ENCODE data around the gene DNAJC10.
"Not testable (repeated sequence)": the region's sequence is repeated elsewhere in the genome, so short reads cannot be mapped to it uniquely, and the experiment has no call there.

DNAJC10 gene

DNA sequence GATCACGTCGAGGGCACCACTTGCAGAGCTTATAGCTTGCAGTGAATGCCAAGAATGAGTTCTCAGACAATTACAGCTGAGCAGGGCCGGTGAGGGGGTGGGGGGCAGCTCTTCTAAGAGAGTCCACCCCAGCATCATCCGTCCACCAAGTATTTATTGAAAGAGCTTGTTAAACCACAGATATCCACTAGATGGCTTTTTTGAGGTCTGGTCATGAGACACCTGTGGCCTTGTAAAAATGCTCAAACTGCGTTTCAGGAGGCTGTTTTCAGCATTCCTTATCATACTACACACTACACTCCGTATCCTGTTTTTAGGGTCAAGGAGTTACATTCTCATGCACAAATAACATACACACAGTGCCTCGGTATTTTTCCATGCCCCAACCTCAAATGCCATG lies 51.5 kb downstream of the DNAJC10 start:
- peaks cover 2 to 13% of the 10 kb centered on the region in 2 donors for H3K9me3 ChIP-seq (replicated peaks in 1 of 2; ENCODE audit: control insufficient read depth in 2 of 2, insufficient read depth in 1 of 2, low read depth in 1 of 2, low read length in 2 of 2)
- no peaks in the 10 kb centered on the region for H3K79me1 ChIP-seq (ENCODE audit: low read depth, low read length)
- no peak overlapping the region for H3K4me3 ChIP-seq (ENCODE audit: low read length in 2 of 2)
- H3K27me3 ChIP-seq (ENCODE audit: control insufficient read depth in 3 of 3, insufficient read depth in 3 of 3, low read depth in 1 of 3, low read length in 3 of 3): no peaks in the 10 kb centered on the region
- H3K4me2 ChIP-seq (ENCODE audit: insufficient read depth, low read length, poor library complexity, severe bottlenecking): no peak overlapping the region
- no peak overlapping the region for H3K14ac ChIP-seq (ENCODE audit: low read length)
- no peak overlapping the region for H3K4ac ChIP-seq (ENCODE audit: low read length)
- no peak overlapping the region for H4K8ac ChIP-seq (ENCODE audit: low read depth, low read length)
- H3K23ac ChIP-seq (ENCODE audit: low read depth, low read length, poor library complexity): no peak overlapping the region
- no peak overlapping the region for H4K91ac ChIP-seq (ENCODE audit: low read depth, low read length, poor library complexity)
- H3K27ac ChIP-seq (replicated peaks; ENCODE audit: low read length): no peak overlapping the region
- peaks cover 0 to 1% of the 10 kb centered on the region in 2 donors for H3K4me1 ChIP-seq (ENCODE audit: control insufficient read depth in 2 of 2, insufficient read depth in 1 of 2, low read depth in 1 of 2, low read length in 2 of 2)
- H2AK5ac ChIP-seq (ENCODE audit: low read depth, low read length): no peak overlapping the region
- H2BK5ac ChIP-seq (ENCODE audit: low read length): no peak overlapping the region
- DNase-seq (ENCODE audit: low spot score): no peak
- peaks cover 6 to 63% of the 10 kb centered on the region in 2 donors for H3K36me3 ChIP-seq (replicated peaks in 1 of 2; ENCODE audit: control insufficient read depth in 2 of 2, insufficient read depth in 2 of 2, low read length in 2 of 2)
- no peak overlapping the region for H2AFZ ChIP-seq (ENCODE audit: low read length)
- H3K9ac ChIP-seq (ENCODE audit: low read depth, low read length, poor library complexity): no peak overlapping the region
- no peak overlapping the region for H2BK15ac ChIP-seq (ENCODE audit: low read length)
- no CpG with 5 or more reads among the region's 7 CpGs for WGBS, 2 donors (ENCODE audit: extremely low coverage in 2 of 2, insufficient read length in 2 of 2, insufficient replicate concordance in 1 of 2)
- H3K18ac ChIP-seq (ENCODE audit: low read length): no peak overlapping the region
- no peak overlapping the region for H2BK12ac ChIP-seq (ENCODE audit: low read length)
- no peak overlapping the region for H2BK120ac ChIP-seq (ENCODE audit: low read depth, low read length)

DNA sequence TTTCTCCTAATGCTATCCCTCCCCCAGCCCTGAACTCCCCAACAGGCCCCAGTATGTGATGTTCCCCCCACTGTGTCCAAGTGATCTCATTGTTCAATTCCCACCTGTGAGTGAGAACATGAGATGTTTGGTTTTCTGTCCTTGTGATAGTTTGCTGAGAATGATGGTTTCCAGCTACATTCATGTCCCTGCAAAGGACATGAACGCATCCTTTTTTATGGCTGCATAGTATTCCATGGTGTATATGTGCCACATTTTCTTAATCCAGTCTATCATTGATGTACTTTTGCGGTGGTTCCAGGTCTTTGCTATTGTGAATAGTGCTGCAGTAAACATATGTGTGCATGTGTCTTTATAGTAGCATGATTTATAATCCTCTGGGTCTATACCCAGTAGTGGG lies 52.9 kb downstream of the DNAJC10 start:
- H3K23ac ChIP-seq (ENCODE audit: low read depth, low read length, poor library complexity); DNase-seq (ENCODE audit: low spot score); H3K4me2 ChIP-seq (ENCODE audit: insufficient read depth, low read length, poor library complexity, severe bottlenecking); H3K27me3 ChIP-seq (ENCODE audit: control insufficient read depth in 3 of 3, insufficient read depth in 3 of 3, low read depth in 1 of 3, low read length in 3 of 3); H2BK12ac ChIP-seq (ENCODE audit: low read length); H2BK5ac ChIP-seq (ENCODE audit: low read length); H3K9ac ChIP-seq (ENCODE audit: low read depth, low read length, poor library complexity); H3K27ac ChIP-seq (replicated peaks; ENCODE audit: low read length); H3K4me1 ChIP-seq (ENCODE audit: control insufficient read depth in 2 of 2, insufficient read depth in 1 of 2, low read depth in 1 of 2, low read length in 2 of 2); H3K4ac ChIP-seq (ENCODE audit: low read length); H4K8ac ChIP-seq (ENCODE audit: low read depth, low read length); H2AFZ ChIP-seq (ENCODE audit: low read length); H3K14ac ChIP-seq (ENCODE audit: low read length); H2BK120ac ChIP-seq (ENCODE audit: low read depth, low read length); H2BK15ac ChIP-seq (ENCODE audit: low read length); H3K4me3 ChIP-seq (ENCODE audit: low read length in 2 of 2); H3K18ac ChIP-seq (ENCODE audit: low read length); H3K79me1 ChIP-seq (ENCODE audit: low read depth, low read length); H2AK5ac ChIP-seq (ENCODE audit: low read depth, low read length); H4K91ac ChIP-seq (ENCODE audit: low read depth, low read length, poor library complexity): not testable (repeated sequence)
- no CpG with 5 or more reads among the region's 2 CpGs for WGBS, 2 donors (ENCODE audit: extremely low coverage in 2 of 2, insufficient read length in 2 of 2, insufficient replicate concordance in 1 of 2)
- Histone ChIP-seq H3K9me3 (replicated peaks in 1 of 2; ENCODE audit: control insufficient read depth in 2 of 2, insufficient read depth in 1 of 2, low read depth in 1 of 2, low read length in 2 of 2) (peaks cover 2 to 13% of the 10 kb centered on the region in 2 donors), H3K36me3 (replicated peaks in 1 of 2; ENCODE audit: control insufficient read depth in 2 of 2, insufficient read depth in 2 of 2, low read length in 2 of 2) (peaks cover 6 to 50% of the 10 kb centered on the region in 2 donors)

DNA sequence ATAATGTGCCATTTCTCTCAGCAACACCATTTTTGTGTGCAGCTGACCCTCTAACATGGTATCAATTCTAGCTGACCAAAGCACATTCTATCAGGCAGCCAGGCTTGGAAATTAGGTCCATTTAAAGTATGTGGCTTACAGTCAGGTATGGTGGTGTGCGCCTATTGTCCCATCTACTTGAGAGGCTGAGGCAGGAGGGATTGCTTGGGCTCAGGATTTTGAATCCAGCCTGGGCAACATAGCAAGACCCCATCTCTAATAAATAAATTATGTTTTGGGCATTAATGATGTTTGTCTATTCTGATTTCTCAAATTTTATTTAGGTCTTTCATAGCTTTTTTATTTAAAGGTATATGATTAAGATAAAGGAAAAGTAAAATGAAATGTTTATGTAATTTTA lies 63.3 kb downstream of the DNAJC10 start:
- Histone ChIP-seq H3K79me1 (ENCODE audit: low read depth, low read length) (no peaks in the 10 kb centered on the region), H3K4ac (ENCODE audit: low read length) (no peak overlapping the region), H3K36me3 (replicated peaks in 1 of 2; ENCODE audit: control insufficient read depth in 2 of 2, insufficient read depth in 2 of 2, low read length in 2 of 2) (peaks cover 9 to 63% of the 10 kb centered on the region in 2 donors), H2BK120ac (ENCODE audit: low read depth, low read length) (no peak overlapping the region), H3K14ac (ENCODE audit: low read length) (no peak overlapping the region), H3K27ac (replicated peaks; ENCODE audit: low read length) (no peak overlapping the region), H2AFZ (ENCODE audit: low read length) (no peak overlapping the region), H3K18ac (ENCODE audit: low read length) (no peak overlapping the region), H3K9ac (ENCODE audit: low read depth, low read length, poor library complexity) (no peak overlapping the region), H3K27me3 (ENCODE audit: control insufficient read depth in 3 of 3, insufficient read depth in 3 of 3, low read depth in 1 of 3, low read length in 3 of 3) (no peaks in the 10 kb centered on the region), H3K23ac (ENCODE audit: low read depth, low read length, poor library complexity) (no peak overlapping the region), H4K91ac (ENCODE audit: low read depth, low read length, poor library complexity) (no peak overlapping the region), H2BK5ac (ENCODE audit: low read length) (no peak overlapping the region), H2BK12ac (ENCODE audit: low read length) (no peak overlapping the region), H3K4me1 (ENCODE audit: control insufficient read depth in 2 of 2, insufficient read depth in 1 of 2, low read depth in 1 of 2, low read length in 2 of 2) (no peaks in the 10 kb centered on the region), H3K4me3 (ENCODE audit: low read length in 2 of 2) (no peak overlapping the region), H3K4me2 (ENCODE audit: insufficient read depth, low read length, poor library complexity, severe bottlenecking) (no peak overlapping the region), H3K9me3 (replicated peaks in 1 of 2; ENCODE audit: control insufficient read depth in 2 of 2, insufficient read depth in 1 of 2, low read depth in 1 of 2, low read length in 2 of 2) (peaks cover 2% of the 10 kb centered on the region in 2 donors), H2BK15ac (ENCODE audit: low read length) (no peak overlapping the region), H4K8ac (ENCODE audit: low read depth, low read length) (no peak overlapping the region), H2AK5ac (ENCODE audit: low read depth, low read length) (no peak overlapping the region)
- WGBS, 2 donors (ENCODE audit: extremely low coverage in 2 of 2, insufficient read length in 2 of 2, insufficient replicate concordance in 1 of 2): no CpG with 5 or more reads among the region's 1 CpG
- DNase-seq (ENCODE audit: low spot score): no peak

DNA sequence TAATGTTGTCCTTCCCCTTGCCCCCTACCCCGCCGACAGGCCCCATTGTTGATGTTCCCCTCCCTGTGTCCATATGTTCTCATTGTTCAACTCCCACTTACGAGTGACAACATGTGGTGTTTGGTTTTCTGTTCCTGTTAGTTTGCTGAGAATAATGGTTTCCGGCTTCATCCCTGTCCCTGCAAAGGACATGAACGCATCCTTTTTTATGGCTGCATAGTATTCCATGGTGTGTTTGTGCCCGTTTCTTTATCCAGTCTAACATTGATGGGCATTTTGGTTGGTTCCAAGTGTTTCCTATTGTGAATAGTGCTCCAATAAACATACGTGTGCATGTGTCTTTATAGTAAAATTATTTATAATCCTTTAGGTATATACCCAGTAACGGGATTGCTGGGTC lies 65.0 kb downstream of the DNAJC10 start:
- not testable (repeated sequence) for H2AFZ ChIP-seq (ENCODE audit: low read length); H2BK120ac ChIP-seq (ENCODE audit: low read depth, low read length); H3K27ac ChIP-seq (replicated peaks; ENCODE audit: low read length); H3K18ac ChIP-seq (ENCODE audit: low read length); H3K14ac ChIP-seq (ENCODE audit: low read length); DNase-seq (ENCODE audit: low spot score); H3K4ac ChIP-seq (ENCODE audit: low read length); H3K23ac ChIP-seq (ENCODE audit: low read depth, low read length, poor library complexity); H3K4me3 ChIP-seq (ENCODE audit: low read length in 2 of 2); H4K91ac ChIP-seq (ENCODE audit: low read depth, low read length, poor library complexity); H3K79me1 ChIP-seq (ENCODE audit: low read depth, low read length); H3K9ac ChIP-seq (ENCODE audit: low read depth, low read length, poor library complexity); H2BK5ac ChIP-seq (ENCODE audit: low read length); H2BK15ac ChIP-seq (ENCODE audit: low read length); H3K4me2 ChIP-seq (ENCODE audit: insufficient read depth, low read length, poor library complexity, severe bottlenecking); H4K8ac ChIP-seq (ENCODE audit: low read depth, low read length); H3K4me1 ChIP-seq (ENCODE audit: control insufficient read depth in 2 of 2, insufficient read depth in 1 of 2, low read depth in 1 of 2, low read length in 2 of 2); H2AK5ac ChIP-seq (ENCODE audit: low read depth, low read length); H2BK12ac ChIP-seq (ENCODE audit: low read length); H3K27me3 ChIP-seq (ENCODE audit: control insufficient read depth in 3 of 3, insufficient read depth in 3 of 3, low read depth in 1 of 3, low read length in 3 of 3); H3K9me3 ChIP-seq (replicated peaks in 1 of 2; ENCODE audit: control insufficient read depth in 2 of 2, insufficient read depth in 1 of 2, low read depth in 1 of 2, low read length in 2 of 2)
- H3K36me3 ChIP-seq (replicated peaks in 1 of 2; ENCODE audit: control insufficient read depth in 2 of 2, insufficient read depth in 2 of 2, low read length in 2 of 2): peaks cover 6 to 45% of the 10 kb centered on the region in 2 donors
- WGBS, 2 donors (ENCODE audit: extremely low coverage in 2 of 2, insufficient read length in 2 of 2, insufficient replicate concordance in 1 of 2): no CpG with 5 or more reads among the region's 8 CpGs

Data from neuronal stem cell (in vitro differentiated cells).